ENCODE measurements around the gene MRPL37. TPM values are rescaled to one million over a fixed set of nuclear protein-coding genes. Genes with fewer than 3 reads are reported as not detected.

Gene MRPL37
- total RNA-seq, 1 donor from 2014 or later: 96.2 TPM

DNA sequence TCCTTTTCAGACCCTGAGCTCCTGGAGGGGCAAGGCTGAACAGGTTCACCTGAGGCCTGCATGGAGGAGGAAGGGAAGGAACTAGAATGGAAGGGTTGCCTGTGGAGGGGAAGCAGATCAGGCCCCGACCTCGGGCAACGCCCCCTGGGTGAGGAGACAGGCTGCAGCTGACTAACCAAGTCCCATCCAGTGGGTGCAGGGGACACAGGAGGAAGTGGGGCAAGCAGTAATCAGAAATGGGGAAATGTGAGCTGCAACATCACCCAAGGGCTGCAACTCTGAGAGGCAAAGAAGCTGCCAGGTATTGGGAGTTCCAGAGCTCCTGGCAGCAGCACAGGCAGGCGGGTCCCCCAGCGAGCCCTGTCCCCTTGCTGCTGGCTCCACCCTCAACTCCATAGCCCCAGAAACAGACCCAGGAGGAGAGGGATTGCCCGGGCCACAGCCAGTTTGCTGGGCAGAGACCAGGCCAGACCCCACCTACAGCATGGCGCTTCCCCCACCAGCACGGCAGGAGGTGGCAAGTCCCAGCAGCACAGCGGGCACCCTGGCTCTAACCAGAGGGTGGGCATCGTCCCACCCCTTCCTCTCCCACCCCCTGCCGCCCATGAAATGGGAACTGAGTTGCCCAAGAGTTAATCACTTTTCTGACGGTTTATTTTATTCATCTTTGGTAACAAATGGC, 38.5 kb downstream of the MRPL37 start:
- Mint-ChIP-seq H3K27me3 (ENCODE audit: low read depth) (no peaks in the 10 kb centered on the region), H3K9me3 (no peaks in the 10 kb centered on the region), H3K4me1 (peaks cover 5% of the 10 kb centered on the region), H3K4me3 (no peak overlapping the region), H3K27ac (ENCODE audit: unreplicated experiment) (no peak overlapping the region), H3K36me3 (ENCODE audit: low read depth) (peaks cover 20% of the 10 kb centered on the region)
- DNase-seq (ENCODE audit: low read depth, low spot score): no peak
- TF ChIP-seq, protein P1, sequence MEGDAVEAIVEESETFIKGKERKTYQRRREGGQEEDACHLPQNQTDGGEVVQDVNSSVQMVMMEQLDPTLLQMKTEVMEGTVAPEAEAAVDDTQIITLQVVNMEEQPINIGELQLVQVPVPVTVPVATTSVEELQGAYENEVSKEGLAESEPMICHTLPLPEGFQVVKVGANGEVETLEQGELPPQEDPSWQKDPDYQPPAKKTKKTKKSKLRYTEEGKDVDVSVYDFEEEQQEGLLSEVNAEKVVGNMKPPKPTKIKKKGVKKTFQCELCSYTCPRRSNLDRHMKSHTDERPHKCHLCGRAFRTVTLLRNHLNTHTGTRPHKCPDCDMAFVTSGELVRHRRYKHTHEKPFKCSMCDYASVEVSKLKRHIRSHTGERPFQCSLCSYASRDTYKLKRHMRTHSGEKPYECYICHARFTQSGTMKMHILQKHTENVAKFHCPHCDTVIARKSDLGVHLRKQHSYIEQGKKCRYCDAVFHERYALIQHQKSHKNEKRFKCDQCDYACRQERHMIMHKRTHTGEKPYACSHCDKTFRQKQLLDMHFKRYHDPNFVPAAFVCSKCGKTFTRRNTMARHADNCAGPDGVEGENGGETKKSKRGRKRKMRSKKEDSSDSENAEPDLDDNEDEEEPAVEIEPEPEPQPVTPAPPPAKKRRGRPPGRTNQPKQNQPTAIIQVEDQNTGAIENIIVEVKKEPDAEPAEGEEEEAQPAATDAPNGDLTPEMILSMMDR (conservative IDR thresholded peaks at IDR 0.05): no peak

DNA sequence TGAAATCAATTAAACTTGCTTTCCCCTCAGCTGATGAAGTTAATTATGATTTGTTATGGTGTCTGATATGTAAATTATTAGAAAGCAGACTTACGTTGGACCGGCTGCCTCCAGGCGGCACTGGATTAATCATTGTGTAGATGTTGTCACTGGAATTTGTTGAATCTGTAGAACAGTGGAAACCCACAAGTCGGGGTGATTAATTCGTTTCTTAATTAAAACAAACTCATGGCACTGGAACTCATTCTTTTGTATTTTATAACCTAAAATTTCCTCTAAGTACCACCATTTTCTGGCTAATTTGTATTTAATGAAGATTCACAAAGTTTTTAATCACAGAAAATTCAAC, 39.0 kb downstream of the MRPL37 start:
- DNase-seq (ENCODE audit: low read depth, low spot score): no peak
- H3K27ac Mint-ChIP-seq (ENCODE audit: unreplicated experiment): no peak overlapping the region
- H3K36me3 Mint-ChIP-seq (ENCODE audit: low read depth): peaks cover 20% of the 10 kb centered on the region
- no peaks in the 10 kb centered on the region for H3K27me3 Mint-ChIP-seq (ENCODE audit: low read depth)
- peaks cover 5% of the 10 kb centered on the region for H3K4me1 Mint-ChIP-seq
- H3K9me3 Mint-ChIP-seq: no peaks in the 10 kb centered on the region
- TF ChIP-seq, protein P1 (conservative IDR thresholded peaks at IDR 0.05): no peak
- no peak overlapping the region for H3K4me3 Mint-ChIP-seq

DNA sequence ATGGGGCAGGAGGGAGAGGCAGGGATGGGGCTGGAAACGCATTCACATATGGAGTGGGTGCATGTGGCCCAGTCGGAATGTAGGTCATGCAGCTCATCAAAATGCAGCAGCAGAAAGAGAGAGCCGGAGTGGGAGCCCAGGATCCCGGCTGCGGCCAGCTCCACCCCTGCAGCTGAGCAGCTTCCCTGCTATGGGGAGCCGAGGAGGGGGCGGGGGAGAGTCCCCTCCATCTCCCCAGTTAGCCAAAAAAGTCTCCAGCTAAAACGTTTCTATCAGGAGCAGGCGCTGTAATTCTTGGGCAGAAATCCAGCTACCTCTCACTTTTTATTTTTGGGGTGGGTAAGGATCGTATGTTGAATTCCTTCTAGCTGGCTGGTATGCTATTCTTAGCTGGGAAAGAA, 39.7 kb downstream of the MRPL37 start:
- no peak for DNase-seq (ENCODE audit: low read depth, low spot score)
- no peak overlapping the region for H3K27ac Mint-ChIP-seq (ENCODE audit: unreplicated experiment)
- TF ChIP-seq, protein P1 (conservative IDR thresholded peaks at IDR 0.05): no peak
- H3K27me3 Mint-ChIP-seq (ENCODE audit: low read depth): no peaks in the 10 kb centered on the region
- H3K36me3 Mint-ChIP-seq (ENCODE audit: low read depth): peaks cover 20% of the 10 kb centered on the region
- no peaks in the 10 kb centered on the region for H3K9me3 Mint-ChIP-seq
- H3K4me1 Mint-ChIP-seq: peaks cover 5% of the 10 kb centered on the region
- H3K4me3 Mint-ChIP-seq: no peak overlapping the region

DNA sequence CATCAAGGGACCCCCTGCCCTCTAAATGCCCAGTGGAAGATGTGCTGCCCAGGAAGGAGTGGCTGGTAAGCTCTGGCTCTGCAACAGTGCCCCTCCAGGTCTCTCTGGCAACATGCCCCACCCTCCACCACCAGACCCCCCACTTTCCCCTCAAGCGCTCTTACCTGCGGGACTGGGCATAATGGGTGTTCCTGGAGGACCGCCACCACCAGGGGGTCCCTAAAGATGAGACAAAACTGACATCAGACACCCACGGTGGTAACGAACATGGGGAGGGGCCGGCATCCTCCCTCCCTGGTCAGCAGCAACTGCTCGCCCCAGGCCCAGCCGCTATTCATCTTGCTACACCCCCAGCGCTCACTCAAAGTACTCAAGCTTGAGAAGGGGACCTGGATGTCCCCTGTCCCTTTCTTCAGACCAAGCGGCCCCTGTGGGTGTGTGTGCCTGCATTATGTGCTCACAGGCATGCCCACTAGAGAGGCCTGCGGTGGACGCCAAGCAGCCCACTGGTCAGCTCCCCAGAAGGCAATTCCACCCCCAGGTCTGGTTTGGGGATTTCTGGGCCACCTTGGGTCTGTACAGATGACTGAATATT, 40.9 kb downstream of the MRPL37 start:
- peaks cover 5% of the 10 kb centered on the region for H3K4me1 Mint-ChIP-seq
- no peaks in the 10 kb centered on the region for H3K9me3 Mint-ChIP-seq
- no peak for DNase-seq (ENCODE audit: low read depth, low spot score)
- H3K36me3 Mint-ChIP-seq (ENCODE audit: low read depth): peaks cover 18% of the 10 kb centered on the region
- no peak overlapping the region for H3K27ac Mint-ChIP-seq (ENCODE audit: unreplicated experiment)
- TF ChIP-seq, protein P1 (conservative IDR thresholded peaks at IDR 0.05): no peak
- no peak overlapping the region for H3K4me3 Mint-ChIP-seq
- no peaks in the 10 kb centered on the region for H3K27me3 Mint-ChIP-seq (ENCODE audit: low read depth)

DNA sequence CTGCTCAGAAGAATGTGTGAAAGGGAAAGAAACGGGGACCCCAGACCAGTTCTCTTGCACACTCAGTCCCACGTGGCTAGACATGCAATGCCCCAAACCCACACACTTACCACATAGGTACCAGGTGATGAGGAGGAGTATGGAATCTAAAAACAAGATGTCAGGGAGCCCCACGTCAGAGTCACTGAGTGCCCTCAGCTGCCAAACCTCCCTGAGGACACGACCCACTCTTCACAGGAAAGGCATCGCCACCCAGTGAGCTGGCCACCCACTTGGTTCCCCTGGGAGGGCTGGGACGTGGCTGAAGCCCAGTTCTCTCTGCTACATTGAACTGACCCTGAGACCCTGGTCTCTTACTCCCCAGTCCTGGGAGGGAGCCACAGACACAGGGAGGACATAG, 41.4 kb downstream of the MRPL37 start:
- H3K27ac Mint-ChIP-seq (ENCODE audit: unreplicated experiment): no peak overlapping the region
- TF ChIP-seq, protein P1 (conservative IDR thresholded peaks at IDR 0.05): no peak
- peaks cover 5% of the 10 kb centered on the region for H3K4me1 Mint-ChIP-seq
- H3K9me3 Mint-ChIP-seq: no peaks in the 10 kb centered on the region
- H3K4me3 Mint-ChIP-seq: no peak overlapping the region
- no peaks in the 10 kb centered on the region for H3K27me3 Mint-ChIP-seq (ENCODE audit: low read depth)
- no peak for DNase-seq (ENCODE audit: low read depth, low spot score)
- peaks cover 18% of the 10 kb centered on the region for H3K36me3 Mint-ChIP-seq (ENCODE audit: low read depth)

Data from neural crest cell (in vitro differentiated cells).